HL-60 (cell line): ENCODE results near the gene TNFSF13.

Experiments used
- POLR2AphosphoS5 ChIP-seq: IDR thresholded peaks from 2 replicates; pipeline ENCODE4 v1.6.1; 2012; ENCODE audit warnings: low read depth
- TF ChIP-seq, protein P1 (sequence below): IDR thresholded peaks from one replicate; pipeline ENCODE4 v1.5.1; 2011; ENCODE audit warnings: low read length, control low read depth, inconsistent platforms; ENCODE audit not compliant: insufficient read depth

DNA sequence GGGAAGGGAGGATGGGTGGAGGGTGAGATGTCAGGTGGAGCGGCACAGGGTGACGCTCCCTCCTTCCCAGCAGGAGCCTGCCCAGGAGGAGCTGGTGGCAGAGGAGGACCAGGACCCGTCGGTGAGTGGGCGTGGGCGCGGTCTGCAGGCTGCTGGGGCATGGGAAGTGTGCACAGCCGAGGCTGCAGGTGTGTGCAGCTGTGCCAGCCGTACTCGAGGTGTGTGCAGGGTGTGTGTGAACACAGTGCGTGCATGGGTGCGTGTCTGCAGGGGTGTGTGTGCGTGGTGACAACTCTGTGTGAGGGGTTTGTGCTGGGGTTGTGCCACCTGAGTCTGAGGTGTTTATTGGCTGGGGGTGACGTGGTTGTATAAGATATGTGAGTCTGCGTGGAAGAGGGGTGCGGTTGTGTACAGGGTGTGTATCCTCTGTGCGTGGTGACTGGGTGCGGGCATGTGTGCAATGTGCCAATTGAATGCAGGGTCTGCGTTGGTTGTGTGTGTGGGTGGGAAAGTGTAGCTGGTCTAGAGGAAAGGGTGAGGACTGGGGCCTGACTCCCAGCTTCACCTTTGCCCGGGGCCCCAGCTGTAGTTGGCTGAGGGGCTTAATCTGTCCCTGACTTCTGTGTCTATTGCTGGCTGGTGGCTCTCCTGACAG lies 9.0 kb upstream of the TNFSF13 start:
- no peak for TF ChIP-seq POLR2AphosphoS5
- TF ChIP-seq, protein P1, sequence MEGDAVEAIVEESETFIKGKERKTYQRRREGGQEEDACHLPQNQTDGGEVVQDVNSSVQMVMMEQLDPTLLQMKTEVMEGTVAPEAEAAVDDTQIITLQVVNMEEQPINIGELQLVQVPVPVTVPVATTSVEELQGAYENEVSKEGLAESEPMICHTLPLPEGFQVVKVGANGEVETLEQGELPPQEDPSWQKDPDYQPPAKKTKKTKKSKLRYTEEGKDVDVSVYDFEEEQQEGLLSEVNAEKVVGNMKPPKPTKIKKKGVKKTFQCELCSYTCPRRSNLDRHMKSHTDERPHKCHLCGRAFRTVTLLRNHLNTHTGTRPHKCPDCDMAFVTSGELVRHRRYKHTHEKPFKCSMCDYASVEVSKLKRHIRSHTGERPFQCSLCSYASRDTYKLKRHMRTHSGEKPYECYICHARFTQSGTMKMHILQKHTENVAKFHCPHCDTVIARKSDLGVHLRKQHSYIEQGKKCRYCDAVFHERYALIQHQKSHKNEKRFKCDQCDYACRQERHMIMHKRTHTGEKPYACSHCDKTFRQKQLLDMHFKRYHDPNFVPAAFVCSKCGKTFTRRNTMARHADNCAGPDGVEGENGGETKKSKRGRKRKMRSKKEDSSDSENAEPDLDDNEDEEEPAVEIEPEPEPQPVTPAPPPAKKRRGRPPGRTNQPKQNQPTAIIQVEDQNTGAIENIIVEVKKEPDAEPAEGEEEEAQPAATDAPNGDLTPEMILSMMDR: no peak
